Stimulated activated CD4-positive, alpha-beta T cell treated with anti-CD3 and anti-CD28 coated beads, TNF-alpha, amount 100 ng/mL, for 24 hours (primary cell): Measurements from ENCODE around the gene BMPR1A.

Experiments used
- DNase-seq, 3 experiments: peaks; one replicate each; pipeline ENCODE4 v3.0.0-alpha.2; 2020; ENCODE audit warnings: low read depth in 3 of 3

The BMPR1A gene

DNA sequence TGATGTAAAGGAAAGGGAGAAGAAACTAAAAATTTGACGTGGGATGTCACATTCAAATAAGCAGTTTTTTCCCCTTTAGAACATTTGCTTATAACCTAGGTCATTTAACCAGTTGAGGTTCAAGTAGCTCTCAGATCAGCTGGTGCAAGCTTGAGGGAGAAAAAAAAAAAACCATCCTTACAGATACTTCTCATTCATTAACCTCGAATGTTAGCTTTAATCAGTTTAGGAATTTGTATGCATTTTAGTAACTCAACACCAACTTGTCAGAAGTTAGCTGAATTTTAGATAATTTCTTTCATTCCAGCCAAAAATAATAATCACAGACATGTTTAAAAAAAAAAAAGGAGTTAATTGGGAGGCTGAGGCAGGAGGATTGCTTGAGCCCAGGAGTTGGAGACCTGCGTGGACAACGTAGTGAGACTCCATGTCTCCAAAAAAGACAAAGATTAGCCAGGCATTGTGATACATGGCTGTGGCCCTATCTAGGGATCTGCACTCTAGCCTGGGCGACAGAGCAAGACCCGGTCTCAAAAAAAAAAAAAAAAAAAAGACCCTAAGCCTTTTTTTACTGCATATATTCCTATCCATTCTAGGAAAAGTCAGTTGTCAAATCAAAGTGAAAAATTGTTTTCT is 46.2 kb downstream of the BMPR1A start:
- DNase-seq, result no peak

DNA sequence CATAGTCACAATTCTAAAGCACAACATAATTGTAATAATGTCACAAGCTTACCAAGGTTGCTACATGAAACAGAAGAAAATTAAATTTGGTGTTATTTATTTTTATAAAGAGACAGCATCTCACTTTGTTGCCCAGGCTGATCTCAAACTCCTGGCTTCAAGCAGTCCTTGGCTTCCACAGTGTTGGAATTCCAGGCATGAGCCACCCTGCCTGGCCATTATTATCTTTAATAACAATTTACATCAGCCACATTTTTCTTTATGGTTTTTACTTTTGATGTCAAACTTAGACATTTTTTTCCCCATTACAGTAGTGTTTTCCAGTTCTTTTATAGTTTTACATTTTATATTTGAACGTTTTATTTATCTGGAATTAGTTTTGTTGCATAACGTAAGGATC is 46.7 kb downstream of the BMPR1A start:
- no peak for DNase-seq

DNA sequence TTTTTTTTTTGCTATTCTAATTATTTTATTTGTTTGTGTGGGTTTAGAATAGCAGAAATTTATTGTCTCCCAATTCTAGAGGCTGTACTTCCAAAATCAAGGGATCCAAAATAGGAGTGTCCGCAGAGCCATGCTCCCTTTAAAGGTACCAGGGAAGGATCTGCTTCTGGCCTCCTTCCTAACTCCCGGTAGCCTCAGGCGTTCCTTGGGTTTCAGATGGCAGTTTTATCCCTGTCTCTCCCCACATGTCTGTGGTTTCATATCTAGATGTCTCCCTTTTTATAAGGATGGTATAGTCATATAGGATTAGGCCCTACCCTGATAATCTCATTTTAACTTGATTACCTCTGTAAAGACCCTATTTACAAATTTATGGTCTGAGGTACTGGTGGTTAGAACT is 48.4 kb downstream of the BMPR1A start:
- no peak for DNase-seq

DNA sequence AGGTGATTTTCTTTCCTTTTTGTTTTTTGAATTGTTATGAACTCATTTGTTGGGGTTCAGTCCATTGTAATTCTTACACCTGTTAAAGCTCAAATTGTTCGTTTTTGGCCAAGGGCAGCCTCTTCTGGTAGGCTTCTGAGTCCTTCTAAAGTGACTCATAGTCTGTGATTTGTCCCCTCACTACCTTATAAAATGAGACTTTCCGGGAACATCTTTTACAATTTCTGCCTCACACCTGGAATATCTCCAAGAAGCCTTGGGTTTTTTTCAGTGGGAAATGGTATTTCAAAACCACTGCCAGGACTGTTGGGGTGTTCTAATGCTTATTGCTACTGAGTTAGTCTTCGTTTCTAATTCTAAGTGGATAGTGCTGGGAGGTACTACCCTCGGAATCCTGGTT is 56.7 kb downstream of the BMPR1A start:
- no peak for DNase-seq

DNA sequence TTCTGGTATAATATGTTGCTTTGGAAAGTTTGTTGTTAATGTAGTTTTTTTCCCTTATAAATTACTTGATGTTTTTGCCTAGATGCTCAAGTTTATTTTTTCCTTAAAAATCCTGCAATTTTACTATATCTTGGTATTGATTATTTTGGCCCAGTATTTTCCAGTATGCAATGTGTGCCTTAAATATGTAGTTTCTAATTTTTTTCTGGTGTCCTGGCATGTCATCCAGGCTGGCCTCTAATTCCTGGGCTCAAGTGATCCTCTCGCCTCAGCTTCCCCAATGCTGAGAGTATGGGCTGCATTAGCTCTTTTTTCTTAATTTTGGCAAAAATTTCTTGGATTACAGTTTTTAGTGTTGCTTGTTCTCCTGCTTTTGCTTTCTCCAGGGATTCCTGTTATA is 57.6 kb downstream of the BMPR1A start:
- no peak for DNase-seq

DNA sequence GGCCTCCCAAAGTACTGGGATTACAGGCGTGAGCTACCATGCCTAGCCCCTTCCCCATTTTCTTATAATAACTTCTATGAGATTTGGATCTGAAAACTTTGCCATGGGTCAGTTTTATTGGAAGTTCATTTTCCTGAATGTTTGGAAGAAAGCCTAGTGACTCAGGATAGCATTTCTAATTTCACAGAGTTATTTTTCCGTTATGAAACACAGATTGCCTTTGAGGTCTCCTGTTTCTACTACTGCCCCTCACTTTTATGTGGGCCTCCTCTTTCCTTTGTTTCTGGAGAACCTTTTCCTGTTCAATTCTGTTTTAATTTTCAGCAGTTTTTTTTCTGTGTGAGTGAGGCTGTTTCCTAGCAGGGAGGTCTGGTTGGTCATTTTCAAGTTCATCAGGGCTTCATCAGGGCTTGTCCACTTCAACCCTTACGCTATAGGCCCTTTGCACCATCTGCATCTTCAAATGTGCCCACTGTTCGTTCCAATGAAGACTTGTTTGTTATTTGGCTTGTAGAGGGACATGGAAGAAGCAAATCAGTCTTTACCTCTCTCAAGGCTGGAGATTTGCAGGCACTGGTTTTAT is 58.7 kb downstream of the BMPR1A start:
- no peak for DNase-seq

DNA sequence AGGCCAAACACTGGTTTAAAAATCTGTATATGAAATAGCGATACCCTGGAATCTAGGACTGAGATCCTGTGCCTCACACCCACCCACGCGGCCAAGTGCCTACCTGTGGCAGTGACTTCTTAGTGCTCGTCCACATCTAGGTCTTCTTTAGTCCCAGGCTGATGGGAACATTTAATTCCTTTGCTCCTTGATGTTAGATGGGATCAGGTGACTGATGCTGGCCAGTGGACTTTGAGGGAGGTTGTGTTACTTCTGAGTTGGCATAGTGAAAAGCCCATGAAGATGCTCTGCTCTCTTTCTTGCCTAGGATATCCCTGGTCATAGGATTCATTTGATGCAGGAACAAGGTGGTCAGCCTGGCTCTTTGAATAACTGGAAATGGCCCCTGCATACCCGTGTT is 59.2 kb downstream of the BMPR1A start:
- DNase-seq, result no peak

DNA sequence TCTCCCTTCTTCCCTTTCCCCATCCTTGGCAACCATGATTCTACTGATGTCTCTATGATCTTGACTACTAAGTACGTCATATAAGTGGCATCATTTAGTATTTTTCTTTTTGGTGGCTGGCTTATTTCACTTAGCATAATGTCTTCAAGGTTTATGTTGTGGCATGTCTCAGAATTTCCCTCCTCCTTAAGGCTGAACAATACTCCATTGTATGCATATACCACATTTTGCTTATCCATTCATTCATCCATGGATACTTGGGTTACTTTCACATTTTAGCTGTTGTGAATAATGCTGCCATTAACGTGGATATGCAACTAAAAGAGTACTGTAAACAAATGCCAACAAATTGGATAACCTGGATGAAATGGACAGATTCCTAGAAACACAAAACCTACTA is 60.8 kb downstream of the BMPR1A start:
- DNase-seq, result no peak

DNA sequence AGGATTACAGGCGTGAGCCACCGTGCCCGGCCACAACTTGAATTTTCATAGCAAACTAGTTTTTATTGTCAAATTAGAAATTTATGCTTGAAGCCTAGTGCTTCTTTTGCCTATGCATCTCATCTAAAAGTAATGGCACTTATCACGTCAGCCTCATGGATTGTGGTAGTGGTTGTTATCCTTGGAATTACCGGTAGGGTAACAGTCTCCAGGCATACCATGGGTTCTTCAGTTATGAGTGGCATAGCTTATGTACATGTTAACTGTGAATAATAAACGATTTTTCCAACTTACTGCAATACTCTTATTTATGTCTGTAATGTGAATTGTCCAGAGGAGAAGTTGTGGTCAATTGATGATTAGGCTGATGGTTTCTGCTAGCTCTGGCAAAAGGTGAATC is 63.1 kb downstream of the BMPR1A start:
- no peak for DNase-seq

DNA sequence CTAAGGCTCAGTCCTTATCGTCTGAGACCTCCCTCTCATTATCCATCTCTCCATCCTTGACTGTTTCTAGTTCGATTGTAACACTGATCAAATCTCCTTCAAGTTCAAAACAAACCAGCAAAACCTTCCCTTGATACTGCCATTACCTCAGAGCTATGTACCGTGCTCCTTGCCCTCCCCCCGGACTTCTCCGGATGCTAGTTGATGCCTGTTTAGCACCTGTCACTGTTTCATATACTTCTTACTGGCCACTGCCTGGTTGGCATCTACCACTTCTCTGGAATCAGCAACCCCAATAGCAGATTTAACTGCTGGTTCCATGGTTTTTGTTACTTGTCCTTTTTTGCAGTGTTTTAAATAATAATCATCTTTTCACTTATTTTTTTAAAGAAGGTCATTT is 64.1 kb downstream of the BMPR1A start:
- DNase-seq, result no peak

DNA sequence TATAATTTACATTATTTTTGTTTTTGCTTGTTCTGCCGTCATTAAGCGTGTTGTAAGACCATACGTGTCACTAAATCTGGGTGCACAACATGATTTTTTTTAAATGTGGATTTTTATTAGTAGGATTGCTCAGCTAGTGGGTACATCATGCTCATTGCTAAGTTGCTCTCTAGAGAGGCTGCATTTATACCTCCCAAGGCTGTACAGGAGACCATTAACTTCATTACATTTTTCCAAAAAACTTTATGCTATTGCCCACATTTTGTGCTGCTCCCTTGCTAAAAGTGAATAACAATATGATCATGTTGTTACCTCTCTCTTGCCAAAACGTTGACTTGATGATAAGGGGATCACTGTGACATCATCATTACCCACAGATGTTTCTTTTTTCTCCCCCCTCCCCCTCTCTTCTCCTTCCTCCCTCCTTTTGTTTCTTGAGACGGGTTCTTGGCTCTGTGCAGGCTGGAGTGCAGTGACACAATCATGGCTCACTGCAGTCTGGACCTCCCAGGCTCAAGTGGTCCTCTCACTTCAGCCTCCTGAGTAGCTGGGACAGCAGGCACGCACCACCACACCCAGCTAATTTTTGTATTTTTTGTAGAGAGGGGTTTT is 65.1 kb downstream of the BMPR1A start:
- no peak for DNase-seq

DNA sequence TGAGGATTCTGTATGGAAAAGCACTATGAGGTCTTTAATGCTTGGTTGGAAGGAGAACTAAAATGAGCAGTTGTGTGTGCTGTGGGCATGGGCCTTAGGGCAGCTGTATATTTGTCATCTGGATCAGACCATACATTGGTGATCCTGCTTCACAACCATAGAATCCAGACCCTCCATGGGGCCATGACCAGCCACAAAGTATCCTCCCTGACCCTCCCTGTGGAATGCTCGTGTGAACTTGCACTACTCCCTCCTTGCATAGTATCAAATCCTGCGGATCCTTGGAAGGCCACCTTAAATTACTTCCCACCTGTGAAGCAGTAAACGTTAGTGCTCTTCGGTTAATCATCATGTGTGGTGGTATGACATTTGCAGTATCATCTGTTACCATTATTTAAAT is 67.1 kb downstream of the BMPR1A start:
- no peak for DNase-seq

DNA sequence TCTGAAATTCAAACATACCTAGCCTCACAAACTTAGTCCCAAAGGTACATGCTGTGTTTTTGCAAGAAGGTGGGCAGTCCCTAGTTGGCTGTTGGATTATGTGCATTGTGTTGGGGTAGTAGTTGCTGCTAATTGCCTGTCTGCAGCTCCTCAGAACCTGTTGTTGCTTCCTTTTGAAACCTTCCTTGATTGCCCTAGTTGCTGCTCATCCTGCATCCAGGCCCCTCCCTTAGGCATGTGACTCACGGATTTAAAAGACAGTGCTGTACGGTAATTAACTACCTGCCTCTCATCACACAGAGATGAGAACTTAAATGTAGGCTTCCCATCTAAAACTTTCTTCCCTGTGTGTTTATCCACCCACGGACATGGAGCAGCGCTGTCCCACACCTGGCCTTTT is 67.7 kb downstream of the BMPR1A start:
- DNase-seq, result no peak

DNA sequence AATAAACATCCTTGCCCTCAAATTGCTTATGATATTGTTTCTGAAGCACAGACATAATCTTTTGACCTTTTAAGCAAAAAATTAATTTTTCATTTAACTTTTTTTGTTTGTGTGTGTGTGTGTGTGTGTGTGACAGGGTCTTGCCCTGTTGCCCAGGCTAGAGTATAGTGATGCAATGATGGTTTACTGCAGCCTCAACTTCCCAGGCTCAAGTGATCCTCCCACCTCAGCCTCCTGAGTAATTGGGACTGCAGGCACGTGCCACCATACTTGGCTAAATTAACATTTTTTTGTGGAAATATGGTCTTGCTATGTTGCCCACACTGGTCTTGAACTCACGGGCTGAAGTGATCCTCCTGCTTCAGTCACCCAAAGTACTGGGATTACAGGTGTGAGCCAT is 68.9 kb downstream of the BMPR1A start:
- DNase-seq, result no peak

DNA sequence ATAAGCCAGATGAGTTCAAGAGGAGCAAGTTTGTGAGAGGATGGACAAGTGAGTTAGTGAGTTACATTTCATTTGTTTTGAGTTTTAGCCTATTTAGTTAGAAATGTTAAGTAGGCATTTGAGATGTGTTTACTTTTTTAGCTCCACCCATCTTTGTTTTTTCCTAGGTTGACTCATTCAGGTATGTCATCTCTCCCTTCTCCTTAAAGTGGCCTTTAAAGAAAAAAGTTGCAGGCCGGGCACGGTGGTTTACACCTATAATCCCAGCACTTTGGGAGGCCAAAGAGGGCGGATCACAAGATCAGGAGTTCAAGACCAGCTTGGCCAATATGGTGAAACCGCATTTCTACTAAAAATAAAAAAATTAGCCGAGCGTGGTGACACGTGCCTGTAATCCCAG is 71.2 kb downstream of the BMPR1A start:
- DNase-seq, result no peak

DNA sequence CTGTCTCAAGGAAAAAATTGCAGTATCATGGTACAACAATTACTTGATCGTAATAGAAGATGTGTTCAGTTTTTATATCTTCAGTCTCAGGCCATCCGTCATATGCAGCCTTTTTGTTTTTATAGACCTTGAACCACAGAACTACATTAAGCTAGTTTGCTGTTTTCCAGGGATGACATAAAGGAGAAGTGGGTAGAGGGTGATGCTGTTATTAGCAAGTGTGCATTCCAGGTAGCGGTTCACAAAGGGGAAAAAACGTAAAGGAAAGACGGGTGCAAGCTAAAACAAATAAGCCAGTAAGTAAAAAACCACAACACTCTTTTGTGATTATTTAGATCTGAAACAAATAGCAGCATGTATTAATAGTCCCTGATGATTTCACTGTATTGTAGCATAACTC is 71.7 kb downstream of the BMPR1A start:
- no peak for DNase-seq

DNA sequence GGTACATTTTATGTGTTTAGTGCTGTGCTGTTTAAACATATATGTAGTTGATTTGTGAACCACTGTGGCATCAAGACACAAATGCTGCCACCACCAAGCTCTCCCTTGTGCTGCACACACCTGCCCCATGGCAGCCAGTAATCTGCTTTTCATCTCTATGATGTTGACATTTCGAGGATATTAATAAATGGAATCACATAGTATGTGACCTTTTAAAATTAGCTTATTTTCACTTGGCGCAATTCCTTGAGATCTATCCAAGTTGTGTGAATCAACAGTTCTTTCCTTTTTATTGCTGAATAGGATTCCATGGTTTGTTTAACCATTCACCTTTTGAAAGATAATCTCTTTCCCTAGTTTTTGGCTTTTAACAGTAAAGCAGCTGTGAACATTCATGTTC is 73.1 kb downstream of the BMPR1A start:
- no peak for DNase-seq

DNA sequence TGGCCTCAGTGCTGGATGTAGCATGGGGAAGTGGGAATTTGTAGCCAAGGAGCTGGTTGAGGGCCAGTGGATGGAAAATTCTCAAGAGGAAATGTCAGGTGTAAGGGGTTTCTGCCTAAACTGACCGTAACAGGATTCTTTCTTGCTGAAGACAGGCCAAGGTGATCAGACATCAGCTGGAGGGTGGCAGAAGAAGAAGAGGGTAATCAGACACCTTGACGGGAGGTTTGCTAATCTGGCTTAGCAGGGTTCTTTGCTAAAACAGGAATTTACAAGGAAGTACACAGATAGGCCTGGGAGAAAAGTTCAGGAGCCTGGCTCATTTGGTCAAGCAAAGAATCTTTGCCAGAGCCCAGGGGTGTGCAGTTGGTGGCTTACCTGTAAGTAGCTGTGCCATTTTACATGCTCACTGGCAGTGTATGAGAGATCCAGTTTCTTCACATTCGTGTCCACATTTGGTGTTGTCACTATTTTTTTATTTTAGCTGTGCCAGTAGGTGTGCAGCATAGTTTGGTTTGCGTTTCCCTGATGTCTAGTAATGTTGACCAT is 73.7 kb downstream of the BMPR1A start:
- DNase-seq, result no peak

DNA sequence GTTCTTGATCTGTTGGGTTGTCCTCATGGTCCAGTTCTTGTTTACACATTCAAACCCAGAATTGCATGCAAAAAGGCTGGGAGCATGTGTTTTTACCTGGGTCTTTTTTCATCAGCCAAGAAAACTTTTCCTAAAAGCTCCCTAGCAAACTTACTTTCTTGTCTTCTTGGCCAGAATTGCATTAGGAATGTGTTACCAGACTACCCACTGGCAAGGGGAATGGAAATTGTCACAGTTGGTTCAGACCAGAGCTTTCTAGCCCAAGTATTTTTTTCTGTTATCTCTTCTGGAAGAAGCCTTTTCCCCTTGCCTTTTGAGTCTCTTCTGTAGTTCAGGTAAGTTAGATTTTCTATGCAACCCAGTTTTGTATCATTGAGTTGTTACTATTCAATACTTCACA is 77.5 kb downstream of the BMPR1A start:
- no peak for DNase-seq

DNA sequence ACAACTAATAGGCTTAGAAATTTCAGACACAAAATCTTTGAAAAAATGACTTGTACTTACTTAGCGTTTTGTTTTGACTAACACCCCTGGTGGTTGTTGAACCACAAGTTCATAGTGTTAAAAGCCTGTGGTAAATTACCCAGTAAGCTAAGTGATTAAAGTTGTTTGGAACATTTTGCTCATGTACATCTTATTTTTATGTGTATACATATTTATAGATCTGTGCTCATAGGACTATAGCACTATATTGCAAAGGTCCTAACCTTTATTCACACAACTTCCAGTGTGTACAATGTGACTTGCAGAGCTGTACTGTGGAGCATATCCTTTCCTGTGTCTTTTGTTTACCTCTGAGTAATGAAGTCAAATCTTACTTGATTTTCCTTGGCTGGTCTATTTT is 79.6 kb downstream of the BMPR1A start:
- DNase-seq, result no peak

DNA sequence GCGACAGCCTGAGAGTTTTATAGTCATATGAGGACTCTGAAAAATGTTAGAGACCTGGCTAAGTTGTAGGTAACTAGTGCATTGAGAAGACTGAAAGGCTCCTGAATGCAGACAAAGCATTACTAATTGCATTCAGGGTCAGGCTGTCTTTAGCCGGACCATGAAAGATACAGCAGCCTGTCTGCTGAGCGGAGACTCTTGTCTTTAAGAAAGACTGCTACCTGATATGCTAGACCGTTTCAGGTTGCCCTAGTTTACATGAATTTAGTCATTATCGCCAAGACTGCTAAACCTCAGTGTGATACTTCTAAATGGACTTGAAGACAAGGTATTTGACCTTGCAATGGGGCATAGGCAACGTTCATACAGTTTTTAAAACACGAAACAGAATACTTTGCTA is 81.2 kb downstream of the BMPR1A start:
- no peak for DNase-seq

DNA sequence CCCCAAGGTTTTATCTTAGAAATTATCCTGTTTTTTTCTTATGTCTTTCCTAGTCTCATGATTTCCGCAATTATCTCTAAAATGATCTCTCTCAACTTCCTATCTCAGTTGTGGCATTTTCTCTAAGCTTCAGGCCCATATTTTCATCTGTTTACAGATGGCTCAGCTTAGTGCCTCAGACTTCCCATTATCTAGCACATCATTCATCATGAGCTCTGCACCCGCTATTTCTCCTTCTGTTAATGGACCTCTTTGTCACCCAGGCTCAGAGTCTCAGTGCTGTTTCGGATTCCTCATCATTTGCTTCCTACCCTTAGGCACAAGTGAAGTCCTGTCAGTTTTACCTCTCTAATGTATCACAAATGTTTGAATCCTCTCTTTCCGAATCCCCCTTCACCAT is 84.1 kb downstream of the BMPR1A start:
- no peak for DNase-seq

DNA sequence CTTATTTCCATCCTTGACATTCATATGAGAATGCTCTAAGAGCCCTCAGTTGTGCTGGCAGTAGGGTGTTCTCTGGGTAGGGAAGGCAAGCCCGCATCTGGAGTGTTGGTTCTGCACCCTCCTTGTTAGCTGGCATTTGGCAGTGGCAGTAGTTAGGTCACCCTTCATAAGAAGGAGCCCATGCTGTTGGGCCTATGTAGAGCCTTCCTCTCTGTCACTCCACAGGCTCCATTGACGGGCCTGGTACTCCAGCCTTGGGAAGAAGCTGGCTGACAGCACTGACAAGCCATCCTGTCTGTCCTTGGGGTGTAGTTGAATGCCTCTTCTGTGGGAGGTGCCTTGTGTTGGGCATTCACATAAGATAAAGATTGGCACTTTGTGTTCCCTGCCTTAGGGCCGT is 89.7 kb downstream of the BMPR1A start:
- no peak for DNase-seq

DNA sequence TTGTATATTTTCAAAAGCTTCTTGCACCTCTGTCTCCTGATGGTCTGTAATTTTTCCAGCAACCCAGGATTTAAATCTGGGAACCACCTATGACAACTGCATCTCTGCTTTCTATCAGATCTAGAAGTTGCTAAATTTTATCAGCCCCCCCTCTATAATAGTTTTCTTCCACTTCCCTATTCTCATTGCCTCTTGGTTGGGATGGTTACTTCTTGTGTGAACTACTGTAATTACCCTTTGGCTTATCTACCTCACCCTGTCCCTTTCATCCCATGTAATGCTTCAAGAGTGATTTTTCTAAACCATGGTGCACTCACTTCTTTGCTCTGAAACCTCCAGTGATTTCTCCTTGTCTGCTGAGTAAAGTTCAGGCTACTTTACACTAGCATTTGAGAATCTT is 92.3 kb downstream of the BMPR1A start:
- DNase-seq, result no peak
